Fibroblast of lung (primary cell): ENCODE data around the gene DRC3.

ENCODE experiments used
- EZH2 ChIP-seq: IDR thresholded peaks from 2 replicates; pipeline ENCODE4 v1.5.1; 2012; ENCODE audit warnings: low read length, control low read depth, mild to moderate bottlenecking; ENCODE audit errors: missing control alignments
- TF ChIP-seq, protein P1 (sequence below), 2 donors: IDR thresholded peaks in 1 of 2; conservative IDR thresholded peaks in 1 of 2; 1 replicate in 1 of 2; 2 replicates in 1 of 2; pipeline ENCODE4 v1.5.1; 2011 to 2012; ENCODE audit warnings: low read length in 2 of 2, control low read depth in 1 of 2, inconsistent platforms in 1 of 2, low read depth in 1 of 2, mild to moderate bottlenecking in 1 of 2

DNA sequence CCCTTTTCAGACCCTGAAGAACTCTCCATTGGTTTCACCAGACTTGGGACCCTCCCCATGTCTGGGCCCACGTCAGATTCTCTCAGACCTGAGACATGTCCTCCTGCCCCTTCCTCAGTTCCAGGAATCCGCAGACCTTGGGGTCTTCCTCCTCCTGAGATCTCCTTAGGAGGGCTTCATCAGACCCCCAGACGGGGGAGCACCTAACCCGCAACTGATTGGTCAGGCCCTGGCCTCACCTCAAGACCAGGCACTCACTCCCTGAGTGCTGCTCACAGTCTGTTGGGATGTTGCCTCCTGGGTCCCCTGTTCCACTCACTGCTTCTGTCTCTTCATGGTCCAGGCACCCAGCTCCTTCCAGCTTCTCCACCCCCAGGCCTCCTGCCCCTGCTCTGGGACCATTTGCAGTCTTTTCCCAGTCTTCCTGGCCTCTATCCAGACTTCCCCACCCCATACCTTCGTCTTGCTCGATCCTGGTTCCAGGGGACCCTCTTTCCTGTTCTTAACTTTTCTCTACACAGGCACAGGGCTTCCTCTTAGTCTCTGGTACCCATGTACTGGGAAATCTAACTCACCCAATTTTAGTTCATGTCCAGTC is 67.7 kb downstream of the DRC3 start:
- TF ChIP-seq, protein P1, sequence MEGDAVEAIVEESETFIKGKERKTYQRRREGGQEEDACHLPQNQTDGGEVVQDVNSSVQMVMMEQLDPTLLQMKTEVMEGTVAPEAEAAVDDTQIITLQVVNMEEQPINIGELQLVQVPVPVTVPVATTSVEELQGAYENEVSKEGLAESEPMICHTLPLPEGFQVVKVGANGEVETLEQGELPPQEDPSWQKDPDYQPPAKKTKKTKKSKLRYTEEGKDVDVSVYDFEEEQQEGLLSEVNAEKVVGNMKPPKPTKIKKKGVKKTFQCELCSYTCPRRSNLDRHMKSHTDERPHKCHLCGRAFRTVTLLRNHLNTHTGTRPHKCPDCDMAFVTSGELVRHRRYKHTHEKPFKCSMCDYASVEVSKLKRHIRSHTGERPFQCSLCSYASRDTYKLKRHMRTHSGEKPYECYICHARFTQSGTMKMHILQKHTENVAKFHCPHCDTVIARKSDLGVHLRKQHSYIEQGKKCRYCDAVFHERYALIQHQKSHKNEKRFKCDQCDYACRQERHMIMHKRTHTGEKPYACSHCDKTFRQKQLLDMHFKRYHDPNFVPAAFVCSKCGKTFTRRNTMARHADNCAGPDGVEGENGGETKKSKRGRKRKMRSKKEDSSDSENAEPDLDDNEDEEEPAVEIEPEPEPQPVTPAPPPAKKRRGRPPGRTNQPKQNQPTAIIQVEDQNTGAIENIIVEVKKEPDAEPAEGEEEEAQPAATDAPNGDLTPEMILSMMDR (conservative IDR thresholded peaks at IDR 0.05 in 1 of 2, IDR thresholded peaks at IDR 0.05 in 1 of 2; ENCODE audit: low read depth in 1 of 2, low read length in 2 of 2): no peak
- TF ChIP-seq EZH2: no peak
